HCT116 (cell line): Measurements from ENCODE around the gene GNAI2. TPM values are rescaled to one million over a fixed set of nuclear protein-coding genes. Genes with fewer than 3 reads are reported as not detected.

Experiments
- ATAC-seq: fragments of 200-7000 bp; cut with Tn5 transposase; 2 replicates; pipeline ENCODE4 v1.9.1; 2020; ENCODE audit warnings: mild to moderate bottlenecking, moderate library complexity
- BruUV-seq: library from RNA; stranded (reverse); fragments of 400-500 nt; replicated peaks from 2 replicates; lab custom pipeline; 2021; lab: Mats Ljungman, UMichigan
- CTCF ChIA-PET: fragments of 300-600 bp; sonication (Branson Sonifier 250); formaldehyde crosslinking; loops from one replicate; lab custom pipeline; 2021; ENCODE audit warnings: antibody characterized with exemption; lab: Charles Lee
- POLR2A ChIA-PET: fragments of 300-600, 350-600 bp; sonication (Branson Sonifier 250); formaldehyde crosslinking; loops from one replicate; lab custom pipeline; 2021; ENCODE audit warnings: antibody characterized with exemption; lab: Charles Lee
- RAD21 ChIA-PET, 2 experiments: fragments of 300-600 bp; sonication (Branson Sonifier 250); formaldehyde crosslinking; loops; one replicate each; lab custom pipeline; 2023; ENCODE audit warnings: low total read pairs in 2 of 2; ENCODE audit not compliant: uncharacterized antibody in 2 of 2, unreplicated experiment in 2 of 2, low non-redundant PET in 1 of 2; lab: Charles Lee
- DNase-seq: peaks from one replicate; pipeline ENCODE4 v3.0.0-alpha.2; 2010; ENCODE audit warnings: low read depth, low spot score
- H2AFZ ChIP-seq: fragments of 200-600 bp; shearing (Covaris generic), sonication (generic); 2 replicates; pipeline ENCODE4 v1.6.1; 2017; ENCODE audit warnings: low read depth, mixed run types, mixed read lengths, antibody characterized with exemption, low read length; ENCODE audit not compliant: poor library complexity, severe bottlenecking
- H3K27ac ChIP-seq: 2 replicates; pipeline ENCODE4 v1.5.1; 2012; ENCODE audit warnings: low read depth, low read length
- H3K27me3 ChIP-seq: fragments of 200-600 bp; sonication (generic); 2 replicates; pipeline ENCODE4 v1.6.1; 2016; ENCODE audit warnings: mixed run types, low read length, mixed read lengths; ENCODE audit not compliant: insufficient read depth
- H3K36me3 ChIP-seq, 2 experiments: fragments of 200-500 bp in 1 of 2; fragments of 200-600 bp in 1 of 2; sonication (Bioruptor generic) in 1 of 2; sonication (generic) in 1 of 2; 2 replicates each; pipeline versions ENCODE4 v1.5.1 to v1.6.1; 2014 to 2016; ENCODE audit warnings: low read length in 2 of 2, inconsistent platforms in 1 of 2, mixed read lengths in 1 of 2, mixed run types in 1 of 2; ENCODE audit not compliant: insufficient read depth in 2 of 2, control insufficient read depth in 1 of 2
- H3K4me1 ChIP-seq, 2 experiments: fragments of 200-600 bp in 1 of 2; sonication (generic) in 1 of 2; 2 replicates each; pipeline versions ENCODE4 v1.5.1 to v1.6.1; 2012 to 2017; ENCODE audit warnings: low read length in 2 of 2, inconsistent platforms in 1 of 2, mild to moderate bottlenecking in 1 of 2, mixed read lengths in 1 of 2, mixed run types in 1 of 2, moderate library complexity in 1 of 2; ENCODE audit not compliant: insufficient read depth in 2 of 2, control insufficient read depth in 1 of 2
- H3K4me2 ChIP-seq: fragments of 200-600 bp; sonication (generic); 2 replicates; pipeline ENCODE4 v1.6.1; 2017; ENCODE audit warnings: mixed run types, low read length, mixed read lengths
- H3K4me3 ChIP-seq, 2 experiments: fragments of 200-600 bp in 1 of 2; sonication (generic) in 1 of 2; replicated peaks in 1 of 2; 2 replicates each; pipeline ENCODE4 v1.5.1; 2011 to 2016; ENCODE audit warnings: low read length in 2 of 2, control low read depth in 1 of 2, low read depth in 1 of 2, mild to moderate bottlenecking in 1 of 2, mixed read lengths in 1 of 2, mixed run types in 1 of 2
- H3K79me2 ChIP-seq: fragments of 200-600 bp; sonication (generic); 2 replicates; pipeline ENCODE4 v1.6.1; 2017; ENCODE audit warnings: mild to moderate bottlenecking, mixed run types, low read length, moderate library complexity, mixed read lengths; ENCODE audit not compliant: insufficient read depth
- H3K9ac ChIP-seq: fragments of 200-600 bp; sonication (generic); 2 replicates; pipeline ENCODE4 v1.6.1; 2016; ENCODE audit warnings: low read length, mixed read lengths
- H3K9me2 ChIP-seq: fragments of 200-600 bp; sonication (generic), shearing (Covaris generic); 2 replicates; pipeline ENCODE4 v1.6.1; 2017; ENCODE audit warnings: mixed run types, mild to moderate bottlenecking, moderate library complexity; ENCODE audit not compliant: insufficient read depth
- H3K9me3 ChIP-seq, 2 experiments: fragments of 200-500 bp in 1 of 2; fragments of 200-600 bp in 1 of 2; sonication (Bioruptor generic) in 1 of 2; sonication (generic) in 1 of 2; 2 replicates each; pipeline ENCODE4 v1.6.1; 2014 to 2017; ENCODE audit warnings: low read length in 2 of 2, mixed read lengths in 2 of 2, inconsistent platforms in 1 of 2, low read depth in 1 of 2, mild to moderate bottlenecking in 1 of 2, mixed run types in 1 of 2, moderate library complexity in 1 of 2; ENCODE audit not compliant: control insufficient read depth in 1 of 2, insufficient read depth in 1 of 2
- H4K20me1 ChIP-seq: fragments of 200-600 bp; sonication (generic), shearing (Covaris generic); 2 replicates; pipeline ENCODE4 v1.6.1; 2017; ENCODE audit warnings: mixed run types, mild to moderate bottlenecking, moderate library complexity; ENCODE audit not compliant: insufficient read depth
- EZH2 ChIP-seq: fragments of 200-600 bp; sonication (generic); IDR thresholded peaks from 2 replicates; pipeline ENCODE4 v1.6.1; 2017; ENCODE audit warnings: antibody characterized with exemption, mixed run types
- POLR2AphosphoS5 ChIP-seq: IDR thresholded peaks from 2 replicates; pipeline ENCODE4 v1.6.1; 2011; ENCODE audit warnings: mild to moderate bottlenecking, low read depth, low read length, moderate library complexity
- RAD21 ChIP-seq: IDR thresholded peaks from 2 replicates; pipeline ENCODE4 v1.6.1; 2012; ENCODE audit warnings: low read depth, mild to moderate bottlenecking
- SP1 ChIP-seq: IDR thresholded peaks from 2 replicates; pipeline ENCODE4 v1.6.1; 2012; ENCODE audit warnings: low read depth
- TCF7L2 ChIP-seq: IDR thresholded peaks from 2 replicates; pipeline ENCODE4 v1.7.0; 2011; ENCODE audit warnings: borderline replicate concordance, inconsistent platforms; ENCODE audit not compliant: insufficient read depth, insufficient read length; ENCODE audit errors: extremely low read depth
- intact Hi-C: fragments of 100-400 bp; cut with micrococcal nuclease; formaldehyde crosslinking; loops from 2 replicates; pipeline ENCODE4 v1.10.0; 2022
- total RNA-seq: library from RNA; stranded (reverse); gene quantifications from one replicate; pipeline ENCODE4 v1.2.1, GENCODE V29; 2021; ENCODE audit not compliant: unreplicated experiment
- TF ChIP-seq, protein P1 (sequence below), 3 experiments: fragments of 200-600 bp in 1 of 3; sonication (generic) in 1 of 3; IDR thresholded peaks in 2 of 3; conservative IDR thresholded peaks in 1 of 3; 2 replicates each; pipeline ENCODE4 v1.5.1; 2012 to 2017; ENCODE audit warnings: low read depth in 2 of 3, low read length in 2 of 3, antibody characterized with exemption in 1 of 3, borderline replicate concordance in 1 of 3, control low read depth in 1 of 3, mild to moderate bottlenecking in 1 of 3, mixed read lengths in 1 of 3, mixed run types in 1 of 3, moderate library complexity in 1 of 3; ENCODE audit not compliant: insufficient read depth in 1 of 3
- TF ChIP-seq, protein P2 (sequence below): IDR thresholded peaks from 2 replicates; pipeline ENCODE4 v1.6.1; 2011; ENCODE audit warnings: mild to moderate bottlenecking, low read length, moderate library complexity; ENCODE audit not compliant: insufficient replicate concordance; ENCODE audit errors: extremely low read depth

The GNAI2 gene
- total RNA-seq, 1 experiment from 2014 or later: 170 TPM

DNA sequence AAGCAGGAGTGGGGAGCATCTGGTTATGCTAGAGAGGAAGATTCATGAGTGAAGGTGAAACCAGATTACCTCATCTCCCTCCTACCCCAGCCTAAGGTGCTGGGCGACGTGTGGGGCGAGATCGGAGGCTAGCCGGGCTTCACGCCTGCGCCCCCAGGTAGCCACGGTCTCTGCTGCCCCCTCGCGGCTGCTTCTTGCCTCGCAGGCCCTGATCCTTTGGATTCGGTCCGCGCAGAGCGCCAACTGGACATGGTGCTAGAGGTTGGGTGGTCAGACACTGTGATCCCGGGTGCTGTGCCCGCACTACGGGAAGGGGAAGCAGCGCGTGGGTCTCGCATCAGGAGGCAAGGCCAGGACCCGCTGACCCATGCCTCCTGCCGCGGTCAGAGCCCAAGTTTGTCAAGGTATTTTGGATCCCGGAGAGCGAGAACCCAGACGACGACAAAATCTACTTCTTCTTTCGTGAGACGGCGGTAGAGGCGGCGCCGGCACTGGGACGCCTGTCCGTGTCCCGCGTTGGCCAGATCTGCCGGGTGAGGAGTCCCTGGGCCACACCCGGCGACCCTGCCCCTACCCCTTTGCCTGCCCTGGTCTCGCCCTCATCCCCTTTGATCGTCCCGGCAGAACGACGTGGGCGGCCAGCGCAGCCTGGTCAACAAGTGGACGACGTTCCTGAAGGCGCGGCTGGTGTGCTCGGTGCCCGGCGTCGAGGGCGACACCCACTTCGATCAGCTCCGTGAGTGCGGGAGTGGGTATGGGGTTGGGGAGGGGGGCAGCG is 37.1 kb downstream of the GNAI2 start:
- ChIA-PET RAD21 (interaction anchor here in 1 of 2 experiments (1.9 kb wide), 1 partner anchor 13 kb away, joined by 7 read pairs; no protein-coding TSS in a partner anchor), CTCF (interaction anchor here (1.8 to 2.4 kb wide), 2 partner anchors 13 to 78 kb away, joined by 8 to 9 read pairs; no protein-coding TSS in a partner anchor), POLR2A (no interaction called here)
- ATAC-seq (peak; percentile 62), DNase-seq (no peak)
- Histone ChIP-seq H2AFZ (peak overlapping the region; percentile 82), H3K36me3 (no peaks in the 10 kb centered on the region), H3K9ac (peak overlapping the region; percentile 56), H3K27me3 (no peaks in the 10 kb centered on the region), H3K9me3 (no peaks in the 10 kb centered on the region), H3K4me1 (peaks cover 51 to 62% of the 10 kb centered on the region in 2 experiments), H4K20me1 (no peaks in the 10 kb centered on the region), H3K27ac (peak overlapping the region; percentile 27; the same call in 1 of the 2 replicates), H3K4me2 (peak overlapping the region; percentile 96), H3K9me2 (no peaks in the 10 kb centered on the region), H3K4me3 (peak overlapping the region; percentile 43 to 57), H3K79me2 (no peaks in the 10 kb centered on the region)
- TF ChIP-seq, protein P1, sequence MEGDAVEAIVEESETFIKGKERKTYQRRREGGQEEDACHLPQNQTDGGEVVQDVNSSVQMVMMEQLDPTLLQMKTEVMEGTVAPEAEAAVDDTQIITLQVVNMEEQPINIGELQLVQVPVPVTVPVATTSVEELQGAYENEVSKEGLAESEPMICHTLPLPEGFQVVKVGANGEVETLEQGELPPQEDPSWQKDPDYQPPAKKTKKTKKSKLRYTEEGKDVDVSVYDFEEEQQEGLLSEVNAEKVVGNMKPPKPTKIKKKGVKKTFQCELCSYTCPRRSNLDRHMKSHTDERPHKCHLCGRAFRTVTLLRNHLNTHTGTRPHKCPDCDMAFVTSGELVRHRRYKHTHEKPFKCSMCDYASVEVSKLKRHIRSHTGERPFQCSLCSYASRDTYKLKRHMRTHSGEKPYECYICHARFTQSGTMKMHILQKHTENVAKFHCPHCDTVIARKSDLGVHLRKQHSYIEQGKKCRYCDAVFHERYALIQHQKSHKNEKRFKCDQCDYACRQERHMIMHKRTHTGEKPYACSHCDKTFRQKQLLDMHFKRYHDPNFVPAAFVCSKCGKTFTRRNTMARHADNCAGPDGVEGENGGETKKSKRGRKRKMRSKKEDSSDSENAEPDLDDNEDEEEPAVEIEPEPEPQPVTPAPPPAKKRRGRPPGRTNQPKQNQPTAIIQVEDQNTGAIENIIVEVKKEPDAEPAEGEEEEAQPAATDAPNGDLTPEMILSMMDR (IDR thresholded peaks at IDR 0.05 in 2 of 3, conservative IDR thresholded peaks at IDR 0.05 in 1 of 3; ENCODE audit: borderline replicate concordance in 1 of 3, insufficient read depth in 1 of 3, low read depth in 2 of 3, low read length in 2 of 3): peak in 2 of 3 experiments; percentile 93 to 96; a peak in 4 of 6 replicates
- TF ChIP-seq, protein P2, sequence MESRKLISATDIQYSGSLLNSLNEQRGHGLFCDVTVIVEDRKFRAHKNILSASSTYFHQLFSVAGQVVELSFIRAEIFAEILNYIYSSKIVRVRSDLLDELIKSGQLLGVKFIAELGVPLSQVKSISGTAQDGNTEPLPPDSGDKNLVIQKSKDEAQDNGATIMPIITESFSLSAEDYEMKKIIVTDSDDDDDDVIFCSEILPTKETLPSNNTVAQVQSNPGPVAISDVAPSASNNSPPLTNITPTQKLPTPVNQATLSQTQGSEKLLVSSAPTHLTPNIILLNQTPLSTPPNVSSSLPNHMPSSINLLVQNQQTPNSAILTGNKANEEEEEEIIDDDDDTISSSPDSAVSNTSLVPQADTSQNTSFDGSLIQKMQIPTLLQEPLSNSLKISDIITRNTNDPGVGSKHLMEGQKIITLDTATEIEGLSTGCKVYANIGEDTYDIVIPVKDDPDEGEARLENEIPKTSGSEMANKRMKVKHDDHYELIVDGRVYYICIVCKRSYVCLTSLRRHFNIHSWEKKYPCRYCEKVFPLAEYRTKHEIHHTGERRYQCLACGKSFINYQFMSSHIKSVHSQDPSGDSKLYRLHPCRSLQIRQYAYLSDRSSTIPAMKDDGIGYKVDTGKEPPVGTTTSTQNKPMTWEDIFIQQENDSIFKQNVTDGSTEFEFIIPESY: no peak
- TF ChIP-seq POLR2AphosphoS5: peak; percentile 70
- no peak for TF ChIP-seq EZH2
- peak; percentile 89 for TF ChIP-seq TCF7L2
- TF ChIP-seq RAD21: no peak
- TF ChIP-seq SP1: no peak
- intact Hi-C loops: loop anchor here (1.0 to 5.0 kb wide), 2 partner anchors 46 to 151 kb away; no protein-coding TSS in a partner anchor
- BruUV-seq: no TSS peak
